ENCODE data around the gene GRXCR1.

Gene GRXCR1

DNA sequence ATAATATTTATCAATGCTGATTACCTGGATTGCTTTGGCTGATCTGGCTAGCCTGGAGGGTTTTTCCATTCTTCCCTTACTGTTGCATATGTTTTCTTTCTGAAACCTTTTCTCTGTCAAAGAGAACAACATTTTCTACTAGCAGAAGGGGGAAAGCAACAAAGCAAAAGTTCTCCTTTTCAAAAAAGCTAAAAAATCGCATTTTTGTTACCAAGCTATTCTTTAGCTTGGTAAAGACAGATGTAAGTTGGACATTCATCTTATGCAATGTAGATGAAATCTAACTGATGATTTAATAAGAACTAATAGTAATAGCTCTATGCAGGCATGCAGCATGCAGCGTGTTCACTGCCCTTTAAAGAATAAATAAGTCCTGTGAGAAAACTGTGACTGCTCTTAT lies at the start of gene GRXCR1:
TSS of gene GRXCR1 (plus strand) at position 301 of the 400 bp plus-strand sequence. CDS start 554 bp downstream, outside the sequence.
- no peak for DNase-seq (ENCODE audit: low read depth in 2 of 2)

DNA sequence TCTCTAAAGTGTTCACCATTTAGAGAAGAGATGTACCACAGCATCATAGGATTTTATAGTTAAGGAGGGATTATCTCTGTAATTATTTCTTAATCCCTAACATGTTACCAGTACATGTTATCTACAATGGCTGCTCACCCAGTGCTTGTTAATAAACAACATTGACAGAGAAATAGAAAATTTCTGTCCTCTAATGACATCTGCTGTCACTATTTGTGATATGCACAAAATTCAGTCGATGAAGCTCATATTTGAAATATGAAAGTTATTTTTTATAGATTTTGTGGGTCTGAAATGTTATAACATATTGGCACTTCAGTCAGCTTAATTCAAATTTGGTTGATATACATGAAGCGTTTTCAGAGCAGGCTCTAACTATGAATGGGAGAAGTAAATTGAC lies 48.8 kb upstream of the GRXCR1 start:
- no peak for DNase-seq (ENCODE audit: low read depth in 2 of 2)

DNA sequence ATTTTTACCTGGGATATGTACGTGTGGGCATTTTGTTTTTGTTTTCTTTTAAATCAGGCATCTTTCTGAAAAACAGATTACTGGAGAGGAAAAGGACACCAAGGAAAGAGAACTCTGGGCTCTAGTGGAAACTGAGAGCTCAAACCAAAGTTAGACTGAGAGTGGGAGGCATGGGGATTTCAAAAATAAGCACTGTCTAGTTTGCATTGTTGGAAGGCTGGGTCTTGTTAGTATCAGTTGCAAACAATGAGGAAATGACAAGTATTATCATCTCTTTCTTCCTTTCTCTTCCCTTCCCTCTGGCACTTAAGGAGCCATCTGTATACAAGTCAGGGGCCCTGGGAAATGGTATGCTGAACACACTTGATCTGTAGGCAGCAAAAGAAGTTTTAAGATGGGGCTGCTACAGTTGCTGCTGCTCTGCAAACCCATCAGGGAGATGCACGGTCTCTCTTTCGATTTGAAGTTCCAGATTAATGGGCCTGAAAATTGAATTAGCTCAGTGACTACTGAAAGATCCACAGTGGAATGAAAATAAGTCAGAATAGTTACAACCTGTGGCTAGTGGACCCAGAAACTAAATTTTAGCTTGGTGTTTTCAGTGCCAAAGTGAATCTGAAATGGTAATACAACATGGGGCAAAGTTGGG lies 48.0 kb upstream of the GRXCR1 start:
- no peak for DNase-seq (ENCODE audit: low read depth in 2 of 2)

DNA sequence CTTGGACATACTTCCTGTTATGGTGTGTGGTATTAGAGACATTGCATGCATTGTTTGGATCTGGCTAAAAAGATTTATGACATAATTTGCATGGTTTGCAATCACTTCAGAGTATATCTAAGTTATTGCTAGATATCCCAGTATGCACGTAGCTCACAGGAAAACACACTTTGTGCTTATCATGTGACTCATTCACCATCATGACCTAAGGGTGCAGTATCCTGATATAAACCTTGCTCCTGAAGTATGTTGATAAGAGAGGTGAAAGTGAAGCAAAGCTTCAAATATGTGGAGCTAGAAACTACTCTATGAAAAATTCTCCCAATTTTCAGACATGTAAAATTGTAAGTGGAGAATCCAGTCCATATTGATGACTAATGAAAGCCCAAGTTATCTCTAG lies 46.9 kb upstream of the GRXCR1 start:
- DNase-seq (ENCODE audit: low read depth in 2 of 2): no peak

DNA sequence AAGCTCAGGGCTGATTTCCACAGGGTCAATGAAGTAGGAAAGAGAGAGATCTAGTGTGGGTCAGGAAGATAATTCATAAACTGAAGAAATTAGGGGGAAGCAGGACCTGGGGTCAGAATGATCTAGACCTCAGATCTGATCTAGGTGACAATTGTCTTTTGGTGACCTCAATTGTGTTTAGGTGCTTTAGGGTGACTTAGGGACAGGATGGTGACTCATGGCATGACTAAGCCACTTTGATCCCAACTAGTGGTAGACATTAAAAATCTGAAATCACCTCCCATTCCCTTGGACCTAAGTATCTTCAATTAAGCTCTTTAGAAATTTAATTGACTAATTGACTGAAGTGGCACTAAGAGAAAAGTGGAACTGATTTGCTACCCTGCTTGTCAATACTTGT lies 36.7 kb upstream of the GRXCR1 start:
- DNase-seq (ENCODE audit: low read depth in 2 of 2): no peak

DNA sequence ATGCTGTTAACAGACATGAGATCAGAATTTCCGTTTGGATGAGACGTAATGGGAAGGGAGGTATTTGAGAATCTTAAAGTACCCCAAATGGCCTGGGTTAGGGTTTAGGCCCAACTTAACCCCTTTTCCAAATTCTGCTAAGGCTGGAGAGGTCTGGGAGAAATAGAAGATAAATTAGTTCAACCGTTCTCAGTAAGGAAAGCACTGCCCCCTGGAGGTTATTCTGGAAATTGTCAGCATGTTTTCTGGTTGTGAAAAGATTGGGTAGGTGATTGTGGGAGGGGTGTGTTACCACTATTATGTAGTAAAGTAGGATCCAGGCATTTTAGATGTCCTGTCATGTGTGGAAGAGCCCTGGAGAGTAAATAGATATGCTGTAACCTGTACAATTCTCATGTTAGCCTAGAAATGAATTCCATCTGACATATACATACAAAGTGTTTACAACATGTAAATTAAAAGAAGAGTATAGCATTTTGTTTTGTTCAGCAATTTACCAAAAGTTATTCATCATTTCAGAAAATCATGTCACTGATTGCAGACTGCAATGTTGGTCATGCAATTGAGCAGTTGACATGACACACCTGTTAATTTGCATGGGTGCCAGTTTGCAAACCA lies 26.8 kb upstream of the GRXCR1 start:
- DNase-seq (ENCODE audit: low read depth in 2 of 2): peak in 1 of 2 donors; percentile 11

DNA sequence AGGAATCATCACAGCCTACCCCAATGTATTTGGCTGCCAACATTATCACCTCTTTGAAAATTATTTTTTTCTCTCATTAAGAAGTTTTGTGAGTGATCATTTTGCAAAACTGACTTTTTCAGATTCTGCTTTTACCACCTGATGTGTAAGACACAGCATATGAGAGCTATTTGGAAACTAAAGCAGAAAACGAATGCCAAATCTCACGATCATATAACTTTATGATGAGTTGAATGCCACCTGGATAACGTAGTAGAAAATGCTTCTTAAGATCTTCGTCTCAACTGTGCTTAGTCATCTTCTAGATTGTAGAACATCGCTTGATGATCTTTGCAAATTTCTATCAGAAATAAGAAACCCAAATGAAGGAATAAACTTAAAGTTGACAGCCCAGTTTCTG lies 21.3 kb upstream of the GRXCR1 start:
- no peak for DNase-seq (ENCODE audit: low read depth in 2 of 2)

DNA sequence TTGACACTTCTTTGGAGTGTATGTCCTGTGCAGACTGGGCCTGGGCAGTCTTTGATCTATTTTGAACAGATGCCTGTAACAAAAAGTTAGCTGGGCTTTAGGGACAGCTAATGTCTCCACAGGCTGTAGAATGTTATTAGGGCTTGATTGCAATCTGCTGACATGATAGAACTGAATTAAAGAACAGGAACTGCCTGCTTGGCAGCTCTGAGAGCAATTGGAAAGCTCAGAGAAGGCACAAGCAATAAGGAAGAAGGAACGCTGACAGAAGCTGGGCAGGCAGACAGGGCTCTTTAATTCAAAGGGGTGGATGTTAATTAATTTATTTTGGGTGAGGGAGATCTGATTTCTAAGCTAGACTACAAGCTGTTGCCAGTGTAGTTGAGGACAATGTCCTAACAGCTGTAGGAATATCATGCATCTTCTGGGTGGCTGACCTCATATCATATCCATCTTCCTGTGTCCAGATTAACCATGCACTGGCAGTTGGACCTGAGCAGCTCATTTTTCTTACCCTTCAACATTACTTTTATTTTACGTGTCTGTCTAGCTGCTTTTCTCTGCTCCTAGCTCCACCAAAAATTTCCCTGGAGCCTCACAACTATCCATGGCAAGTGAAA lies 20.7 kb upstream of the GRXCR1 start:
- no peak for DNase-seq (ENCODE audit: low read depth in 2 of 2)

DNA sequence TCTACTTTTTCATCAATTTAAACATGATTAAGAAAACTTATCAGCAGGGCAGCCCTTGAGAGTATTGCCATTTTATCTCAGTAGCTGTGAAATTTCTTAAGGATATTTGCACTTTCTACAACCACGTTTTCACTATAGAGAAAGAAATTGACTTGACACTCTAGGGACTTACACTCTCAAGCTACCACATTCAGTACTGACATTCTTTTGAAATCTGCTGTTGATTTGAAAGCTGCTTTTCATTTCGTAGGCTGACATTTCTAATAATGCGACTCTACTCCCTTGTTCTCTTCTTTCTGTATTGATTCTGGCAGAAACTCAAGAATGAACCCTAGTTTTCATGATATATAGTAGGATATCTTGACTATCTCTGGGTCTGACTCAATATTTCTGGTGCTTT lies 13.7 kb upstream of the GRXCR1 start:
- DNase-seq (ENCODE audit: low read depth in 2 of 2): no peak

DNA sequence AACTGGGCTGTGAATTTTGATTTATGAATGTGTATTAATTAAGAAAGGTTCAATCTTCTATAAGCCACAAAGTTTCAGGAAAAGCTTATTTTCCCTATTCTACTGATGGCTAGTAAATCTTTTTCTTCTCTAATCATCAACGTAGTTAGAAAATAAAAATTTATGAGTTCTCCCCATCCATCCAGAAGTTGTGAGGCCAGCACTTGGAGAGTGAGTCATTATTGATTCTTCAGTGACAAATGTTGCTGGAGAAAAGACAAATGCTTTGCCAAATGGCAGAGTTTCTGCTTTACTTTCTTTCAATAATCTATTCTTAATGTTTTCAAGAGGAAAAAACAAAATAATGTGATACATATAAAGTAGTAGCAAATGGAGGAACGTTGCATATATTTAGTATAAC lies 11.3 kb upstream of the GRXCR1 start:
- DNase-seq (ENCODE audit: low read depth in 2 of 2): no peak

DNA sequence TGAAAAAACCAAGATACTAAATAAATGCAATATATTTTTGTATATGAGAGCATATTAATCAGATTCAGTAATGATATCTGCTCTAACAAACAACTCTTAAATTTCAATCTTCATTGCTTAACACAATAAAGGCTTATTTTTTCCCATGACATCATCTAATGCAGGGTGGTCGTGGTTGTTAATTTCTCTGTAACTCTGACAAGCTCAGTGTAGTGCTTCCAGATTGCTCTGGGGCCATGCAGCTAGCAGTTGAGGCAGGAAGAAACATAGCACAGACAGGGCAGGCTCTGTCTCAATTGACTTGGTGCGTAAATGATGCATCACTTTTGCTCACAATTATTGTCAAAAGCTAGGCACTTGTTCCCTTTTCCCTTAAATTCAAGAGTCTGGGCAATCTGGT lies 869 bp upstream of the GRXCR1 start:
- DNase-seq (ENCODE audit: low read depth in 2 of 2): no peak

DNA sequence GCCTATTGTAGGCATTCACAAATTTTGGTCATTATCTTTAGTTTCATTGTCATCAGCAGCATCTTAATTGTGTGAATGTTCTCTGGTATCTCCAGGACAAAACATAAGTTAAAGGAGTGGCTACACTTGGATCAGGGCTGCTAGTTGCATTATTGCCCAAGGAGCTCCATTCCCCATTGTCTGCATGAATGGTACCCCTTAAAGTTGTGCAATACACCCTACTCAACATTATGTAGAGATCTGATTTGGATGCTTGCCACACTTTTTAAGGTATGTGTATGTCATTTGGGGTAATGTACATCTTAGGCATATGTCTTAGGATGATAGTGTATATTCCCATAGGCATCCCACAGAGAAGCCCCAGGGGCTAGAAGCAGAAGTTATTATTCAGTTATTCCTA lies 2.9 kb downstream of the GRXCR1 start:
- DNase-seq (ENCODE audit: low read depth in 2 of 2): no peak

DNA sequence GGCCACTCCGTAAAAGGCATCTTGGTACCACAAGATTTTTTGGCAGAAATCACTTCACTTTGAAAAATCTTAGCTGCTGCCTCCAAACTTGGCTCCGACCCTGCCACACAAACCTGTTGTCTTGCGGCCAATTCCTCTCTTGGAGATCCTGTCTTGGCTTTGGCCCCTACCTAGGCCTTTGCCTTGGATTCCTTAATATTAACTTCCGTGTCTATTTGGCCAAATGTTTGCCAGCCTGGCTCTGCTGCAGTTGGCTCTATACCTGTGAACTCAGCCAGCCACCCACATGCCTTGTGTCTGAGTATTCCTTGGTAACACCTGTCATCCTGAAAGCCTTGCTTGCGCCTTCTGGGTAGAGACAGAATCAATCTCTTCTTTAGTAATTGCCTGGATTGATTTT lies 12.5 kb downstream of the GRXCR1 start:
- DNase-seq (ENCODE audit: low read depth in 2 of 2): no peak

DNA sequence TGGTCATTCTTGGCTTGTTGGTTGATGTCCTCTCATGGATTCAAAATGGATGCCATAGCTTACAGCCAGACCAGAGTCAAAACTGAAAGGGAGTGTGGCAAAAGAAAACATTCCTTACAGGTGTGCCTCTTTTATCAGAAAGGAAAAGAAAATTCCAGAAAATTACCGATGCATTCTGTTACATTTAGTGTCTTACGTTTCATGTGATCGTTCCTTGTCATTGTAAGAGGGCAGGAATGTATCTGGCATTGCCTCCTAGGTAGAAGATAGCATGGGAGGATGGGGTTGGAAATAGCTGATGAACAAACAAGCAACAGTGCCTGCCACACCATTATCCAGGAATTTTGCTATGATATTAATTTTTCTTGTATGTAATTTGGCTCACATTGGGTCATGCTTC lies 13.1 kb downstream of the GRXCR1 start:
- no peak for DNase-seq (ENCODE audit: low read depth in 2 of 2)

DNA sequence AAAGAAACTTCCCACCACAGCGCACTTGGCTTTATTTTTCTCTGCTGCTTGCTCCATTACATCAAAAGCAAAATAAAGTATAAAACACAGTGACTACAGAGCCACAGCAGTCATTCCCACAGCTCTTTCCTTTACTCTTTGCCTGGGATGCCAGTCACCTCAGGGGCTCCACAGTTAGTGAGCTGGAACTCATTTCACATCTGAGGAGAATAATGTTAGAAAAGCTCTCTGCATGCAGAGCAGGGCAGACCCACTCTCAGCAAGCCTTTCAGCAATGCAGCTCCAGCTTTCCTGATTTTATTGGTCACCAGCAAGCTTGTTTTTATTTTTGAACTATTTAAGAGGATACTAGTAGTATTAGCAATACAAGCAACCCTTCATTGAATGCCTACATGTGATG lies 13.8 kb downstream of the GRXCR1 start:
- DNase-seq (ENCODE audit: low read depth in 2 of 2): no peak

DNA sequence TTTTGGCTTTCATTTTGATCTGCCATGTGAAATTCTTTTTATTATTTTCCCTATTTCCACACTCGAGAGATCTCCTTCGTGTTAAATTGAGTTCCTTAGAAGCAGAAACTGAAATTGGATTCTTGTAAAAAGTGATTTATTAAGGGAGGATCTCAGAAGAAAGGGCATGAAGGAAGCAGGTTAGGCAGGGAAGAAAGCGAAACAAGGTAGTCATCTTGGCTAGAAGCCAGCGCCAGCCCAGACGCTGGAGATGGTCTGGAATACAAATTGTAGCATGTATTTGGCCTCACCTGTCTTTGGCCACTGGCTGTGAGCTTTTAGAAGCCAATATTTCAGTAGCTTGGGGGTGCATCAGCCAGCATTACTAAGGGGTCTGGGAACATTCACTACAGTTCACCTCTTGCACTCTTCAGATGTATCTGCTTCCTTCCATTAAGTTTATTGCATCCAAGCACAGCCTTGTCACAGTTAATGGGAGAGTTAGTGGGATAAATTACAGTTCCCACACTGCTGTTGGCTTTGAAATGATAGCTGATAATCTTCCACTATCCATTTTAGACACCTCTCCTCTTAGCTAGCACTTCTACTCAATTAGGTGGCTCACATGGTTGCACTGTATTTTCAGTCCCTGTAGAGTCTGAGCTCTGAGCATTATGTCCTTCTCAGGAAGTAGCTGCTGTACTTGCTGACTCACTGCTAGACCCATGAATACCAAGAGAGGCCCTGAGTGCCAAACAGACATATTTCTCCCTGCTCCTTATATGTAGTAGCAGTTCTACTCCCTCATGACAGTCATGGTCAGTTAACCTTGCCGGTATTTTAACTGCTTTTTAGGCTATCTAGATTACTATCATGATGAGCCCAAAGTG lies 14.6 kb downstream of the GRXCR1 start:
- no peak for DNase-seq (ENCODE audit: low read depth in 2 of 2)

DNA sequence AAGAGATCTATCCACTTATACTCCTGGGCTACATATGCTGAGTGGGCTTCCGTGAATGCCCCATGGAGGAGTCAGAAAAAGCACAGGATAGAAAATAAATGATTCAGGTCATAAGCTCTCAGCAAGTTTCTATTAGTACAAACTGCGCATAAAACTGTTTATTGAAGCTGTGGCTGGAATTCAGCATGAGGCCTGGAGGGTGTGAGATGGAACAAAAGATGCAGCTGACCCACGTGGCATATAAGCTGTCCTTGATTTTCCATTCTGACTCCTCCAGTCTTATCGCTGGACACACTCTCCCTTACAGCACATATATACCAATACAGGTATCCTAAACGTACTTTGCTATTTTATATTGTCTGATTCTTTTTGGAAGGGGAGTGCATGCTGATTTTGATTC lies 17.9 kb downstream of the GRXCR1 start:
- DNase-seq (ENCODE audit: low read depth in 2 of 2): no peak

DNA sequence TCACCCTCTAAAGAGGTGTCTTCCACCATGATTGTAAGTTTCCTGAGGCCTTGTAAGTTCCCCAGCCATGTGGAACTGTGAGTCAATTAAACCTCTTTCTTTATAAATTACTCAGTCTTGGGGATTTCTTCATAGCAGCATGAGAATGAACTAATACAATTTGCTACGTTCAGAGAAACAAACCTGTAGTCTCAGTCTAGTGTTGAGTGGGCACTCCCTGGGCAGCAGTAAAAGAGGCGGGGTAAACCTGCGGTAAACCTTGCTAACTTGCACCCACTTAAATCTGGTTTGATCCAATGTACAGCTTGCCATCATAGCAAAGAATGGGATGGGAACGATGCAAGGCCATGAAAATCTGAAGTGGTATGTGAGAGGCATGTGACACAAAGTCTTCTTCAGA lies 22.4 kb downstream of the GRXCR1 start:
- DNase-seq (ENCODE audit: low read depth in 2 of 2): no peak

DNA sequence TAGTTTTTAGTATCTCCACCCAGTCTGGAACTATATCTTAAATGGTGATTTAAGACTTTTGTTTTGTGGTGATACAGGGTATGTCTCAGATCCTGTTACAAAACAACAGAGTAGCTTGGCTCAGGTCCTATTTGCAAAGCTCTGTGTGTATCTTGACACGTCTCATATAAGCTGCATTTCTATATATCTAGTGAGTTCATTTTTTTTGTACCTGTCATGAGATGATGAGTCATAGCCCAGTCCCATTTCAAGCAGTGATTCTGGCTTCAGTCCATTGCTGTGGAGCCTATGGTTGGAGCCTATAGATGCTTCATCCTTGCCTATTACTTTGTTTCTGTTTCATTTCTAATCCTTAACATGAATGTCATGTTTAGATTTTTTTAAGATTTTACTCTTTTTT lies 23.0 kb downstream of the GRXCR1 start:
- DNase-seq (ENCODE audit: low read depth in 2 of 2): no peak

DNA sequence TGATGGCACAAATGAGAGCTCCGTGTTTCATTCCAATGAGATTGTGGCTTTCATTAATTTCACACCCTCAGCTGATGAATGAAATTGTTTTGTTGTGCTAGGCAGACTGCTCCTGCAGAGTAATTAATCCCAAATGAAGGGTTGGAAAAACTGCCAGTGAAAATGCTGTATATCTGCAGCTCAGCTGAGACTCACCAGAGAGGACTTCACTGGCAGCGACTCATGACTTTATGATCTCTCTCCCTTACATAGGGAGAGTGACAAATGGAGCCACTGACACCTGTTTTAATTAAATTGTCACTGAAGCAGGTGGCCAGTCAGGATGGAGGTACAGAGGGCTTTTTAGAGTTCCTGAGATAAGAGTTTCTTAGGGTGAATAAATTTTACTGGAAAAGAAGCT lies 24.8 kb downstream of the GRXCR1 start:
- no peak for DNase-seq (ENCODE audit: low read depth in 2 of 2)

DNA sequence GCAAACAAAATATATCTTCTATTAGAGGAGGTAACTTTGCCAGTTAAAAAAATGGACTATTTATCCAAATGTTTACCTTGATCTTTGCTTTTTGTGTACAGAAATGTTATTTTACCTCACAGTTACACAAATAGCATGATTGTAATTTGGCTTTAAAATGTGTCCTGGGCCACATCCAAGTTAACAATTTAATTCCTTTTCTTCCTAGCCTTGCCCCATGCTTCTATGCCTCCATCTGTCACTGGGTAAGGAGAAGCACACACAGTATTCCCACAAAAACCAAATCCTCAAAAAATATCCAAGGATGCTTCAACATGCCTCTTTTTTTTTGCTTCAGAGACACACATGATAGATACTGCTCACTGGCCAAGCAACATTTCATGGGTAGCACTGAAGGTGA lies 30.9 kb downstream of the GRXCR1 start:
- DNase-seq (ENCODE audit: low read depth in 2 of 2): no peak

DNA sequence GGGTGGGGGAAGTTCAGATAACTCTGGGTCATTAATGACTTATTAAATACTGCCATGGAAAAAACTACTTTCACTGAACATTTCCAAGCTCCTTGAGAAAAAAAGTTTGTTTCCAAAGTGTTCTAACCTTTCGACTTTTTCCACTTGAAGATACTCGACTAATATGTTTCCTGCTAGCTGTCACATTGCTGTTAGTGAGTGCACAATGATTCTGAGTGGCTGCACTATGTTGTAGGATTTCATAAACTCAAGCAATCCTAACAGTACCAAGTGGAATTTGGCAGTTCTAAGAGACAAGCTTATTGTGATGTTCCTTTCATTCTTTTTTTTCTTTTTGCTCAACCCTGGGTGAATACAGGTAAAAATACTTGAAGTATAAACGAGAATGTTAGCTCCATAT lies 33.4 kb downstream of the GRXCR1 start:
- no peak for DNase-seq (ENCODE audit: low read depth in 2 of 2)

DNA sequence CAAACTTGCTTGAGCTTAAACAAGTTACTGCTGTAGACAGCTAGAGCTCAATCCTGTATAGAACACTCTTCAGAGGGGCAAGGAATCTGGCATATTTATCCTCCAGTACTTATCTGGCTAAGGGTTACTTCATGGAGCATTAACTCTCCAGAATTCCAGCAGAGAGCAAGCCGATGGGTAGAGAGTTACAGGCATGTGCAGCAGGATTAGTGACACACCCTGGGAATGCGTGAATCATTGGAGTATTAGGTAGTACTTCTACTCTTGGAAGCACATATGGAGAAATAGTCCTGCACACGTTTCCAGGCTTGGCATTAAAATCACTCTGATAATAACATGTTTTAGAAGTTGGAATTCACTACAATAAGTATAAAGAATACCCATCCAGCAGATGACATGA lies 35.4 kb downstream of the GRXCR1 start:
- no peak for DNase-seq (ENCODE audit: low read depth in 2 of 2)
